ENCODE data around the gene MYOT.
"Not testable (repeated sequence)": the region's sequence is repeated elsewhere in the genome, so short reads cannot be mapped to it uniquely, and the experiment has no call there.

The MYOT gene

GRCh38 chr5:137843676-137844299, 23.9 kb upstream of the MYOT start:
- DNase-seq (ENCODE audit: low read depth in 1 of 2, low spot score in 1 of 2) = no peak
- H3K27me3 ChIP-seq (ENCODE audit: insufficient read depth, poor library complexity, severe bottlenecking) = no peaks in the 10 kb centered on the region
- no peak overlapping the region for H3K4me3 ChIP-seq (replicated peaks; ENCODE audit: insufficient read depth, low read length)
- H3K27ac ChIP-seq (replicated peaks) = no peak overlapping the region
- no peak for TF ChIP-seq CTCF (IDR thresholded peaks at IDR 0.05; ENCODE audit: insufficient read depth, low read length)
- TF ChIP-seq SPI1 (IDR thresholded peaks at IDR 0.05; ENCODE audit: borderline replicate concordance, low read depth) = no peak
- no peak for TF ChIP-seq POLR2AphosphoS5 (IDR thresholded peaks at IDR 0.05; ENCODE audit: low read depth)
- TF ChIP-seq, protein P1, sequence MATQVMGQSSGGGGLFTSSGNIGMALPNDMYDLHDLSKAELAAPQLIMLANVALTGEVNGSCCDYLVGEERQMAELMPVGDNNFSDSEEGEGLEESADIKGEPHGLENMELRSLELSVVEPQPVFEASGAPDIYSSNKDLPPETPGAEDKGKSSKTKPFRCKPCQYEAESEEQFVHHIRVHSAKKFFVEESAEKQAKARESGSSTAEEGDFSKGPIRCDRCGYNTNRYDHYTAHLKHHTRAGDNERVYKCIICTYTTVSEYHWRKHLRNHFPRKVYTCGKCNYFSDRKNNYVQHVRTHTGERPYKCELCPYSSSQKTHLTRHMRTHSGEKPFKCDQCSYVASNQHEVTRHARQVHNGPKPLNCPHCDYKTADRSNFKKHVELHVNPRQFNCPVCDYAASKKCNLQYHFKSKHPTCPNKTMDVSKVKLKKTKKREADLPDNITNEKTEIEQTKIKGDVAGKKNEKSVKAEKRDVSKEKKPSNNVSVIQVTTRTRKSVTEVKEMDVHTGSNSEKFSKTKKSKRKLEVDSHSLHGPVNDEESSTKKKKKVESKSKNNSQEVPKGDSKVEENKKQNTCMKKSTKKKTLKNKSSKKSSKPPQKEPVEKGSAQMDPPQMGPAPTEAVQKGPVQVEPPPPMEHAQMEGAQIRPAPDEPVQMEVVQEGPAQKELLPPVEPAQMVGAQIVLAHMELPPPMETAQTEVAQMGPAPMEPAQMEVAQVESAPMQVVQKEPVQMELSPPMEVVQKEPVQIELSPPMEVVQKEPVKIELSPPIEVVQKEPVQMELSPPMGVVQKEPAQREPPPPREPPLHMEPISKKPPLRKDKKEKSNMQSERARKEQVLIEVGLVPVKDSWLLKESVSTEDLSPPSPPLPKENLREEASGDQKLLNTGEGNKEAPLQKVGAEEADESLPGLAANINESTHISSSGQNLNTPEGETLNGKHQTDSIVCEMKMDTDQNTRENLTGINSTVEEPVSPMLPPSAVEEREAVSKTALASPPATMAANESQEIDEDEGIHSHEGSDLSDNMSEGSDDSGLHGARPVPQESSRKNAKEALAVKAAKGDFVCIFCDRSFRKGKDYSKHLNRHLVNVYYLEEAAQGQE (IDR thresholded peaks at IDR 0.05; ENCODE audit: insufficient replicate concordance, low read depth) = no peak
- TF ChIP-seq GABPA (IDR thresholded peaks at IDR 0.05; ENCODE audit: low read depth) = no peak

DNA sequence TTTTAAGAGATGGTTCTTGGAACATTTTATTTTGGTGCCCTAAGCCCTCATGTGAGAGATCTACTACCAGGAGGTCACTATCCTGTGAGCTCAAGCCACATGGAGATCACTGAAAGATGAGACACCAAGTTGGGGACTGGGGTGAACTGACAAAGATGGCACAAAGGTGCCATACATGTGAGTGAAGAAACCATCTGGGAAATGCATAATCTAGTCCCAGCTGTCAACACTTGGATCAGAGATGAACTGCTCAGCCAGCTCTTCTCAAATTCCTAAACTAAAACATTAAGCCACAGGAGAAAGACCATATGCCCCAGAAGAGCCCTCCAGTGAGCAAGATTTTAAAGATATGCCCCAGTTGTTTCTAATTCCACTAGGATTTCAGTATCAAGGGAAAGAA, 22.2 kb upstream of the MYOT start:
- no peaks in the 10 kb centered on the region for H3K27me3 ChIP-seq (ENCODE audit: insufficient read depth, poor library complexity, severe bottlenecking)
- no peak for TF ChIP-seq POLR2AphosphoS5 (IDR thresholded peaks at IDR 0.05; ENCODE audit: low read depth)
- no peak for TF ChIP-seq GABPA (IDR thresholded peaks at IDR 0.05; ENCODE audit: low read depth)
- TF ChIP-seq CTCF (IDR thresholded peaks at IDR 0.05; ENCODE audit: insufficient read depth, low read length) = no peak
- TF ChIP-seq SPI1 (IDR thresholded peaks at IDR 0.05; ENCODE audit: borderline replicate concordance, low read depth) = no peak
- TF ChIP-seq, protein P1 (IDR thresholded peaks at IDR 0.05; ENCODE audit: insufficient replicate concordance, low read depth) = no peak
- H3K27ac ChIP-seq (replicated peaks) = no peak overlapping the region
- H3K4me3 ChIP-seq (replicated peaks; ENCODE audit: insufficient read depth, low read length) = no peak overlapping the region
- DNase-seq (ENCODE audit: low read depth in 1 of 2, low spot score in 1 of 2) = no peak

DNA sequence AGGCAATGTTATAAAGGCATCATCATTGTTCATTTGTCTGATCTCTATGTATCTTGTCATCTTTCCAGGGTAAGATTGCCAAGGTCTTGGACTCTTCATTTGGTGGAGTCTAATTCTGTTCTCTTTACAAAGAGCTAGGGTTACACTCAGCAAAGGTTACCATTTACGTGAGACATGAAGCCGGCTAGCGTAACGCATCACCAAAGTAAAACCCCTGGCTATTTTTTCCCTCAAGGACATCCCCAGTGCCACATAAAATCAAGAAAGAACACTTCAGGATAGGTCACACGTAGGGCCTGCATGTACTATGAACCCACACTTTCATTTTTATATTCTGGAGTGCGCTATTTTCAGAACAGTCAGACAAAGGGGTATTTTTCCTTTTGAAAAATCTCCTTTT, 20.0 kb upstream of the MYOT start:
- no peak for DNase-seq (ENCODE audit: low read depth in 1 of 2, low spot score in 1 of 2)
- H3K4me3 ChIP-seq (replicated peaks; ENCODE audit: insufficient read depth, low read length) = no peak overlapping the region
- no peaks in the 10 kb centered on the region for H3K27me3 ChIP-seq (ENCODE audit: insufficient read depth, poor library complexity, severe bottlenecking)
- no peak overlapping the region for H3K27ac ChIP-seq (replicated peaks)
- no peak for TF ChIP-seq POLR2AphosphoS5 (IDR thresholded peaks at IDR 0.05; ENCODE audit: low read depth)
- no peak for TF ChIP-seq SPI1 (IDR thresholded peaks at IDR 0.05; ENCODE audit: borderline replicate concordance, low read depth)
- TF ChIP-seq GABPA (IDR thresholded peaks at IDR 0.05; ENCODE audit: low read depth) = no peak
- no peak for TF ChIP-seq CTCF (IDR thresholded peaks at IDR 0.05; ENCODE audit: insufficient read depth, low read length)
- TF ChIP-seq, protein P1 (IDR thresholded peaks at IDR 0.05; ENCODE audit: insufficient replicate concordance, low read depth) = no peak

GRCh38 chr5:137853165-137853564, 14.5 kb upstream of the MYOT start:
- H3K27ac ChIP-seq (replicated peaks); DNase-seq (ENCODE audit: low read depth in 1 of 2, low spot score in 1 of 2); H3K4me3 ChIP-seq (replicated peaks; ENCODE audit: insufficient read depth, low read length); H3K27me3 ChIP-seq (ENCODE audit: insufficient read depth, poor library complexity, severe bottlenecking): not testable (repeated sequence)

Measured in HL-60 (cell line).